ENCODE measurements around the gene RHEBL1. TPM values are rescaled to one million over a fixed set of nuclear protein-coding genes. Genes with fewer than 3 reads are reported as not detected.

Gene RHEBL1
- total RNA-seq, 1 donor from 2014 or later = not detected

- intact Hi-C loops (cut with DNase I) = loop anchor here (10.0 kb wide), 1 partner anchor 284 kb away; the partner anchor contains the start of gene DNAJC22
- peak overlapping the region; percentile 94 to 98 for H3K27ac ChIP-seq
- no peak for TF ChIP-seq CTCF (IDR thresholded peaks at IDR 0.05)
- peaks cover 8 to 18% of the 10 kb centered on the region in 2 donors for H3K4me1 ChIP-seq
- no peaks in the 10 kb centered on the region for H3K27me3 ChIP-seq
- peak overlapping the region; percentile 96 to 97 for H3K4me3 ChIP-seq
- DNase-seq (ENCODE audit: low spot score in 2 of 2) = no peak
- no peaks in the 10 kb centered on the region for H3K9me3 ChIP-seq
- H3K36me3 ChIP-seq = no peaks in the 10 kb centered on the region
Measured at GRCh38 chr12:49061157-49061650, 8.6 kb downstream of the RHEBL1 start.

DNA sequence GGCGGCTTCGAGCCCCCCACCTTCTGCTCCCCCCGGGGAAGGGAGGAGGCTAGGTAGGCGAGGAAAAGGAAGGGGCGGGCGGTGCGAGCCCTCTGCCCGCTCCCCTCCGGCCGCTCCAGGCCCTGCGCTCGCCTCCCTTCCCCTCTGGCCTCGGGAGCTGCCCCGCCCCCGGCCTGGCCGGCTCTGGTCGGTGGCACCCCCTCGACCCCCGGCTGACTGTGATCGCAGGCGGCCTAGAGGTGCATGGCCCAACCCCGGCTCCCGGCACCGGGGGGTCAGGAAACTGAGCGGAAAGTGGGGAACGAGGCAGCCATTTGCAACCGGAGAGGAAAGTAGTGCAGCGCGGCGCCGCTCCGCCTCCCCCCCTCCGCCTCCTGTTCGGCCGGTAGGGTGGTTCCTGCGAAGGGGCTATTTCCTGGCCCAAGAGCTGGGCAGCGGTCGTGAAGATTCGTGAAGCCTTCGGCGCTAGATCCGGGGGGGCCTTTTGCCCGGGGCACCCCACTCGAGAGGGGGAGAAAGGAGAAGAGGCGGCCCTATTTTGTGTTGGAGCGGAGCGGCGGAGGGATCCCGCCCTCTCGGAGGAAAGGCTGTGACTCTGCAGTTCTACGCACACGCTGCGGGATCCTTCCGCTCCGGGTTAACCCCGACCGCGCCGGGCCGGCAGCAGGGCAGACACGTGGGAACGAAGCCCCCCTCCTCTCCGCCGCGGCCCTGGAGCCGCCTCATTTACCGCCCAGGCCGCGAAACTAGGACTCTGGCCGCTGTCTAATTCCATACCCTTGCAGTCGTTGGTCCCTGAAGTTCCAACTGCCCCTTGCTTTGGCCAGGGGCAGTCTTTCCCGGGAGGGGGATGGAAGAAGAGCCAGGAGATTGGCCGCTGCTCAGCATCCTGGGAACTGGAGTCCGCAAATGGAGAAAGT, 9.3 kb downstream of the RHEBL1 start, which contains the start of gene KMT2D:
Gene KMT2D, minus strand, starts transcription at position 558 of the 920 bp plus-strand sequence. CDS start 5,470 bp downstream, outside the sequence.
- peak; percentile 25 to 83 (median 25) for TF ChIP-seq CTCF (IDR thresholded peaks at IDR 0.05)
- H3K27ac ChIP-seq = peak within 1 kb of the TSS; percentile 94 to 98
- DNase-seq (ENCODE audit: low spot score in 2 of 2) = peak; percentile 30 to 94
- H3K4me1 ChIP-seq = peaks cover 8 to 25% of the 10 kb centered on the region in 2 donors
- no peaks in the 10 kb centered on the region for H3K9me3 ChIP-seq
- no peaks in the 10 kb centered on the region for H3K36me3 ChIP-seq
- H3K4me3 ChIP-seq = peak within 1 kb of the TSS; percentile 96 to 97
- no peaks in the 10 kb centered on the region for H3K27me3 ChIP-seq
- intact Hi-C loops (cut with DNase I) = loop anchor here (1.0 to 10.0 kb wide), 2 partner anchors 10 to 284 kb away; partner anchors contain the start of gene DNAJC22

DNA sequence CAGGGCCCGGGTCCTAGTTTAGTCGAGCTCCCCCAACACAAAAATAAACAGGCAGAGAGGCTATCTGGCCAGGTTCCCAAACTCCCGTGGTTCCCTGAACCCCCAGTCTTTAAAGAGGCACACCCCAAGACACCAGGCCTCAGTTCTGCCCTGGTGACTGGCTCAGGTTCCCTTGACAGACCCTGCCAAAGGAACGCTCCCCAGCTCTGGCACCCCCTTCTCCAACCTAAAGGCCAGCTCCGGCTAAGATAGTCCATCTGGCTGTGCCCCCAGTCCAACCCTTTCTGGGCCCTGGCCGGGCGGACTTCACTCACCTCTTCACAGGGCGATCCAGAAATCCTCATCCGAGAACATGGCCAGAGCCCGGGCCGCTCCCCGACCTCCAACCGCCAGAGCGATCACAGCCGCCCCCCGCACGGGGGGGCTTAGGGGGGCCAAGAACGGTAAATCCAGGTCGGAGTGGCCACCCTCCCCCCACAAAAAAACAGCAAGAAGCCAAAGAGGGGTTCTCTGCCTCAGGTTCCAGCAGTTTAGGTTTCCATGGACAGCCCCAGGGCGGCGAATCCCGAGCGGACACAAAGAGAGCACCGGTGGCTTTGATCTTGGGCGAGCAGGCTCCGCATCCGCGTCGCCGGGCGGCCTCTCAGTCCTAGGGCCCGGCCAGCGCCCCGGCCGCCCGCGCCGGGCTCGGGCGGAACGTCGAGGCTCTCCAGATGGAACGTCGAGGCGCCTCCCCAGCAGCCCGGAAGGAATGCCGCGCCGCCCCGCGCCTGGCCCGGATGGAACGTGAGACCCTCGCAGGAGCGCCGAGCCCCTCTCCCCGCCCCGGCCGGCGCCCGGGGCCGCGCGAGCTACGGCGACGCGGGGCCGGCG, 10.2 kb downstream of the RHEBL1 start:
- Histone ChIP-seq H3K36me3 (peaks cover 6% of the 10 kb centered on the region in 2 donors), H3K4me3 (peak overlapping the region; percentile 96 to 97), H3K27ac (peak overlapping the region; percentile 94 to 98), H3K4me1 (peaks cover 8 to 31% of the 10 kb centered on the region in 2 donors), H3K9me3 (no peaks in the 10 kb centered on the region), H3K27me3 (no peaks in the 10 kb centered on the region)
- DNase-seq (ENCODE audit: low spot score in 2 of 2) = no peak
- TF ChIP-seq CTCF (IDR thresholded peaks at IDR 0.05) = no peak
- intact Hi-C loops (cut with DNase I) = loop anchor here (1.0 to 10.0 kb wide), 3 partner anchors 11 to 285 kb away; partner anchors contain the start of genes DNAJC22 and PRKAG1

- Histone ChIP-seq H3K9me3 (no peaks in the 10 kb centered on the region), H3K4me3 (peak overlapping the region; percentile 96 to 97), H3K4me1 (peaks cover 8 to 31% of the 10 kb centered on the region in 2 donors), H3K36me3 (peaks cover 11 to 12% of the 10 kb centered on the region in 2 donors), H3K27me3 (no peaks in the 10 kb centered on the region), H3K27ac (peak overlapping the region; percentile 94 to 98)
- DNase-seq (ENCODE audit: low spot score in 2 of 2) = no peak
- TF ChIP-seq CTCF (IDR thresholded peaks at IDR 0.05) = no peak
- intact Hi-C loops (cut with DNase I) = loop anchor here (5.0 kb wide), 1 partner anchor 42 kb away; the partner anchor contains the start of gene PRKAG1
Measured at GRCh38 chr12:49059045-49059298, 10.8 kb downstream of the RHEBL1 start.

- no peak for DNase-seq (ENCODE audit: low spot score in 2 of 2)
- no peak for TF ChIP-seq CTCF (IDR thresholded peaks at IDR 0.05)
- Histone ChIP-seq H3K36me3 (peaks cover 16 to 17% of the 10 kb centered on the region in 2 donors), H3K27me3 (no peaks in the 10 kb centered on the region), H3K9me3 (no peaks in the 10 kb centered on the region), H3K4me3 (peak overlapping the region; percentile 96 to 97), H3K4me1 (peaks cover 8 to 31% of the 10 kb centered on the region in 2 donors), H3K27ac (peak overlapping the region; percentile 94 to 98)
- intact Hi-C loops (cut with DNase I) = loop anchor here (5.0 kb wide), 1 partner anchor 41 kb away; the partner anchor contains the start of gene PRKAG1
Measured at GRCh38 chr12:49058366-49059044, 11.3 kb downstream of the RHEBL1 start.
